HG03442 (cell line): ENCODE results near the gene PSKH1.

ENCODE experiments used
- ATAC-seq: cut with Tn5 transposase; IDR thresholded peaks from one replicate; pipeline ENCODE4 v1.9.1; 2021; ENCODE audit warnings: mild to moderate bottlenecking, moderate library complexity; ENCODE audit not compliant: unreplicated experiment

The PSKH1 gene

GRCh38 chr16:67977005-67977404, 84.0 kb downstream of the PSKH1 start:
- no peak for ATAC-seq

- ATAC-seq = no peak
Measured at GRCh38 chr16:67977469-67978227, 84.6 kb downstream of the PSKH1 start.
